ENCODE results near the gene ZNF358.
"Not testable (repeated sequence)": the region's sequence is repeated elsewhere in the genome, so short reads cannot be mapped to it uniquely, and the experiment has no call there.

ZNF358 gene

DNA sequence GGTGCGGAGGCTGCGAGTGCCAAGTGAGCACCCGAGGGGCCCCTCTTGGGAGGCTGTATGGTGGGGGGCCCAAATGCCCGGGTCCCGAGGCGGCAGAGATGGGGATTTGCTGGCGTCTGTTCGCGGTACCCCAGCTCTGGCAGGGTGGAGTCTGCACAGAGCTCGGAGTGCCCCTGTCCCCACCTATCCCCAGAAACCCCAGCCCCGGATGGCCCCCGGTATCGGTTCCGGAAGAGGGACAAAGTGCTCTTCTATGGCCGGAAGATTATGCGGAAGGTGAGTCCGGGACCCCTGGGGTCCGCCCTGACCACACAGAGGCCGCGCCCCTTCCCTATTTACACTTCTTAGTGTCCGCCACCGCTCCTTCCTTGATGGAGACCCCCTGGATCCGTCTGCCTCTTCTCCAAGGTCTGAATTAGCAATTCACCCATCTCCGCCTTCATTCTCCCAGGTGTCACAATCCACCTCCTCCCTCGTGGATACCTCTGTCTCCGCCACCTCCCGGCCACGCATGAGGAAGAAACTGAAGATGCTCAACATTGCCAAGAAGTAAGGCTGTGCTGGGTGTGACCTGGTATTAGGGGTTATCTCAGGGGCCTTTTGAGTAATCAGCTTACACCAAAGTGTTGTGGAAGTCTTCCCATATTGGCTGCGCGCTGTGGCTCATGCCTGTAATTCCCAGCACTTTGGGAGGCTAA is 20.2 kb downstream of the ZNF358 start:
- no peak for DNase-seq (ENCODE audit: low read depth)

DNA sequence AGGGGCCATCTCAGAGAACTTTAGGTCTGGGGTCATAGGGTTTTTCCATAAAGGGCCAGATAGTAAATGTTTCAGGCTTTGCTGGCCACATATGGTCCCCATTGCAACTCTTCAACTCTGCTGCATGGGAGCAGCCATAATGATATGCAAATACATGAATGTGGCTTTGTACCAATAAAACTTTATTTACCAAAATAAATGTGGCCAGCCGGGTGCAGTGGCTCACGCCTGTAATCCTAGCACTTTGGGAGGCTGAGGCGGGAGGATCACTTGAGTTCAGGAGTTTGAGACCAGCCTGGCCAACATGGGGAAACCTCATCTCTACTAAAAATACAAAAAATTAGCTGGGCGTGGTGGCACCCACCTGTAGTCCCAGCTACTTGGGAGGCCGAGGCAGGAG is 23.1 kb downstream of the ZNF358 start:
- not testable (repeated sequence) for DNase-seq (ENCODE audit: low read depth)

DNA sequence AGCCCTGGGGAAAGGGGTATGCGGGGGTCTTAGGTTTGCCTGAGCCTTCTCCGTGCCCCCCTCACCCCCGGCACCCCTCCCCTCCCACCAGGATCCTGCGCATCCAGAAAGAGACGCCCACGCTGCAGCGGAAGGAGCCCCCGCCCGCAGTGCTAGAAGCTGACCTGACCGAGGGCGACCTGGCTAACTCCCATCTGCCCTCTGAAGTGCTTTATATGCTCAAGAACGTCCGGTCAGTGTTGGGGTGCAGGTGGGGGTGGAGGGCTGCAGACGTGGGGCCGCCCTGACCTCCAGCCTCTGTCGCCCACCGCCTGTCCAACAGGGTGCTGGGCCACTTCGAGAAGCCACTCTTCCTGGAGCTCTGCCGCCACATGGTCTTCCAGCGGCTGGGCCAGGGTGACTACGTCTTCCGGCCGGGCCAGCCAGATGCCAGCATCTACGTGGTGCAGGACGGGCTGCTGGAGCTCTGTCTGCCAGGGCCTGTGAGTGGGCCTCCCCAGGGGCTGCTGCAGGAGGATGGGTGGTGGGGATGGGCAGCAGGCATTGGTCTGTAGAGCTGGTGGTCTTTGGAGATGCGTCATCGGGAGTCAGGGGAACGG is 24.0 kb downstream of the ZNF358 start:
- DNase-seq (ENCODE audit: low read depth) = no peak

DNA sequence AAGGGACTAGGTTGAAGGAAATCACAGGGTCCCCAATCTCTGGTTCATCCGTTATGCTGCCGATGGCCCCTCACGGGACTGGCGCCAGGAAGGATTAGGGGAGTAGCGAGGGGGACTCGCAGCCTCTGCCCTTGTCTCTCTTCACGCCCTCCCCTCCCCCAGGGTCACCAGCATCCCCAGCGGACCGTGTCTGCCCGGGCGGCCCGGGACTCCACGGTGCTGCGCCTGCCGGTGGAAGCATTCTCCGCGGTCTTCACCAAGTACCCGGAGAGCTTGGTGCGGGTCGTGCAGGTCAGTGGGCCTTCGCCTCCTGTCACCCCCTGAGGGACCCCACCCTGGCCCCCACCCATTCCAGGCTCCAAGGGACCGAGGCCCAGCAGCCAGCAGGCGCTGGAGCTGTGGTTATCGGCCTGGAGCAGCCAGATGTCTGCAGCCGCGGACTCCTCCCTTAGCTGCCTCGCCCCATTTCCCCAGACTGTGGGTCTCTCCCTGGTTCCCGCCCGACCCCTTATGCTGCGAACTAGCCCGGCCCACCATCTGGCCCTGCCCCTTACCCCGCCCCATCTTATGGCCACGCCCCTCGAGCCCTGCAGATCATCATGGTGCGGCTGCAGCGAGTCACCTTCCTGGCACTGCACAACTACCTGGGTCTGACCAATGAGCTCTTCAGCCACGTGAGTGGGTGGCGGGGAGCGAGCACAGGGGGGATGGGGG is 25.0 kb downstream of the ZNF358 start:
- no peak for DNase-seq (ENCODE audit: low read depth)

DNA sequence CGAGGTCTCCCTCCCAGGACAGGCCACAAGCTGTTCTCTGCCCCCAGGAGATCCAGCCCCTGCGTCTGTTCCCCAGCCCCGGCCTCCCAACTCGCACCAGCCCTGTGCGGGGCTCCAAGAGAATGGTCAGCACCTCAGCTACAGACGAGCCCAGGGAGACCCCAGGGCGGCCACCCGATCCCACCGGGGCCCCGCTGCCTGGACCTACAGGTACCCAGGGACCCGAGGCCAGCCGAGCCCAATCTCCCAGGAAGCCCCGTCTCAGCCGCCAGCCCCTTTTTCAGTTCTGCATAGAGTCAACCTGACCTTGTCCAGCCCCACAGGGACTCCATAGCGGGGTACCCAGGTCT is 25.5 kb downstream of the ZNF358 start:
- no peak for DNase-seq (ENCODE audit: low read depth)

DNA sequence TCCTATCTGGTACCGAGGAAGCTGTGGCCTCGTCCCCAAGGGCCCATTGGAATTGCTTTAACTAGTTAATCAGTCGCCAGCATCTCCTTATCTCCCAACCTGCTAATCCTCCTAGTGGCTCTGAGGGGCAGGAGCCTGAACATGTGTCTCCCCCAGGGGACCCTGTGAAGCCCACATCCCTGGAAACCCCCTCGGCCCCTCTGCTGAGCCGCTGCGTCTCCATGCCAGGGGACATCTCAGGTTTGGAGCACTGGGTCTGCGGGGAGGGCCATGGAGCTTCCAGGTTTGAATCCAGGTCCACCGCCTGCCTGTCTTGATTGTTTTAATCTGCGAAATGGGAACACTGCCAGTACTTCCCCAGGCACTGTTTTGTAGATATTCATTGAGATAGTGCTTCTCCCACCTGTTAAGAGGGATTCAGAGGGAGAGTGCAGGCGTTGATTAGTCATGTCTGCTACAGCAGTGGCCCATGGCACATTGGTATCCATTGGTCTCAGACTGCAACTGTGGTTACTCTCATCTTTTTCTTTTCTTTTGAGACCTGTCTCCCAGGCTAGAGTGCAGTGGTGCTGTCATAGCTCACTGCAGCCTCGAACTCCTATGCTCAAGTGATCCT is 26.0 kb downstream of the ZNF358 start:
- no peak for DNase-seq (ENCODE audit: low read depth)

DNA sequence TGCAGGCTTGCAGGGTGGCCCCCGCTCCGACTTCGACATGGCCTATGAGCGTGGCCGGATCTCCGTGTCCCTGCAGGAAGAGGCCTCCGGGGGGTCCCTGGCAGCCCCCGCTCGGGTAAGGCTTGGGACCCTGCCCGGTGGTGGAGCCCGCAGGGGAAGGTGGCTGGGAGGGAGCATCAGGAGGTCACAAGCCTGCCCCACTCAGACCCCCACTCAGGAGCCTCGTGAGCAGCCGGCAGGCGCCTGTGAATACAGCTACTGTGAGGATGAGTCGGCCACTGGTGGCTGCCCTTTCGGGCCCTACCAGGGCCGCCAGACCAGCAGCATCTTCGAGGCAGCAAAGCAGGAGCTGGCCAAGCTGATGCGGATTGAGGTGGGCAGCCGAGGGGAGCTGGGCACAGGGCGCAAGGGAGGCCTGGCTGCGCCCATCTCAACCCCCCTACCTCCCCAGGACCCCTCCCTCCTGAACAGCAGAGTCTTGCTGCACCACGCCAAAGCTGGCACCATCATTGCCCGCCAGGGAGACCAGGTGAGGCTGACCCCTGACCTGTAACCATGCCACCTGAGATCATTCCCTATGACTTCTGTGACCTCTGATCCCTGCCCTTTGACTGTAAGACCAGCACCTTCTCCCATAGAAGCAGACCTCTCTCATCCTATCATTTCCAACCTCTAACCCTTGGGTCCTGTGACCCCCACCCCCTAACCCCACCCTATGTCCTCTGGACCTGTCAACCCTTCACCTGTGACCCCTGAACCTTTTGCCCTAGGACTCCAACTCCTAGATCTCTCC is 26.8 kb downstream of the ZNF358 start:
- no peak for DNase-seq (ENCODE audit: low read depth)

DNA sequence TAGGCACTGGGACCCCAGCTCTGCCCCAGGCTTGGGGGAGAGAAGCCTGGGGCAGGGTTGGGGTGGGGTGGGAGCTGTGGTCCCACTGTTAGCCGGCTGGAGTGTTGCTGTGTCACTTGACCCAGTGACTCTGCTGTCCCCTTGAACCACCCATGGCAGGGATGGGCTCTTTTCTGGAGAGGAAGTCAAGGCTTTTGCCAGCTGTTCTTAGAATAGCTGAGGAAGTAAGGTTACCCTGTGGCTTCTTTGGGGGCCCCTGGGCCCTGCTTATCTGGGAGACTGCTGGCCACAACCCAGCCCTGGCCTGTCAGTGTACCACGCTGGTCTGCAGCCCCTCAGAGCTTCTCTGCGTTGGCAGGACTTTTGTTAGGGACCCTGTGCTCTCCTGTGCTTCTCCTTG is 28.7 kb downstream of the ZNF358 start:
- no peak for DNase-seq (ENCODE audit: low read depth)

DNA sequence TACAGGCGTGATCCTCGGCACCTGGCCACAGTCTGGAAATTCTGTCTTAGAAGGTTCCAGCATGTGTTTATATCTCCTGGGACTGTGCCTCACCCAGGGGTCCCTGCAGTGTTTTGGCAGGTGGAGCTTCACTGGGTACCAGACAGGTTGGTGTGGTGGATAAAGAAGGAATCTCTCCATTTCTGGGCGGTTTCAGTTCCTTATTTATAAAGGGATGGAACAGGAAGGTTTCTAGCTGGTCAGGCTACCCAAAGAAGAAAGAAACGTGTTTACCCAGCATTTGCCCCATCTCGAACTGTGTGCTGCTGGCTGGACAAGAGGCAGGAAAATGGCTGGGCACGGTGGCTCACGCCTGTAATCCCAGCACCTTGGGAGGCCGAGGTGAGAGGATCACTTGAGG is 29.4 kb downstream of the ZNF358 start:
- no peak for DNase-seq (ENCODE audit: low read depth)

DNA sequence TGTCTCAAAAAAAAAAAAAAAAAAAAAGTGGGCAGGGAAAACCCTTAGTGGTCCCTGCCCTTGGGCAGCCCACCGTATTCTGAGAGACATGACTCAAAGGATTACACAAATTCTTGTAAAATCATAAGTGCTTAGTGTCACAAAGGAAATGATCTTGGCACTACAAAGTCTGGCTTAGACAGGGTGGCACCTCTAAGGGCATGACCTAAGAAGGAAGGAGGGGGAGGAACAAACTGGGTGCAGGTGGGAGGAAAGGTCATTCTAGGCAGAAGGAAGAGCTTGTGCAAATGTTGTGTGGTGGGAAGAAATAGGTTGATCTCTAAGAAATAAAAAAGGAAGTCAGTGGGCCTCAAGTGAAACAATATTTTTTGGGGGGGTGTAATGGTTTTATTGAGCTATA is 30.0 kb downstream of the ZNF358 start:
- no peak for DNase-seq (ENCODE audit: low read depth)

DNA sequence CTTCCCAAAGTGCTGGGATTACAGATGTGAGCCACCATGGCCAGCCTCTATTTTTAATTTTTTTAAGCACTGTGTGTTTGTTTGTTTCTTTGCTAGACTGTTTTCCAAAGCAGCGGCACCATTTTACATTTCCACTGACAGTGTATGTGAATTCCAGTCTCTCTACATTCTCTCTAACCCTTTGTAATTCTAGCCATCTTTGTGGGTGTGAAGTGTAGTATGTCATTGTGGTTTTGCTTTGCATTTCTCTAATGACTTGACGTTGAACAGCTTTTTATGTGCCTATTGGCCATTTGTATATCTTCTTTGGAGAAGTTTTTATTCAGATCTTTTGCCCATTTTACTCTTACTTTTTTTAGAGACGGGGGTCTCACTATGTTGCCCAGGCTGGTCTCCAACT is 31.3 kb downstream of the ZNF358 start:
- DNase-seq (ENCODE audit: low read depth) = no peak

DNA sequence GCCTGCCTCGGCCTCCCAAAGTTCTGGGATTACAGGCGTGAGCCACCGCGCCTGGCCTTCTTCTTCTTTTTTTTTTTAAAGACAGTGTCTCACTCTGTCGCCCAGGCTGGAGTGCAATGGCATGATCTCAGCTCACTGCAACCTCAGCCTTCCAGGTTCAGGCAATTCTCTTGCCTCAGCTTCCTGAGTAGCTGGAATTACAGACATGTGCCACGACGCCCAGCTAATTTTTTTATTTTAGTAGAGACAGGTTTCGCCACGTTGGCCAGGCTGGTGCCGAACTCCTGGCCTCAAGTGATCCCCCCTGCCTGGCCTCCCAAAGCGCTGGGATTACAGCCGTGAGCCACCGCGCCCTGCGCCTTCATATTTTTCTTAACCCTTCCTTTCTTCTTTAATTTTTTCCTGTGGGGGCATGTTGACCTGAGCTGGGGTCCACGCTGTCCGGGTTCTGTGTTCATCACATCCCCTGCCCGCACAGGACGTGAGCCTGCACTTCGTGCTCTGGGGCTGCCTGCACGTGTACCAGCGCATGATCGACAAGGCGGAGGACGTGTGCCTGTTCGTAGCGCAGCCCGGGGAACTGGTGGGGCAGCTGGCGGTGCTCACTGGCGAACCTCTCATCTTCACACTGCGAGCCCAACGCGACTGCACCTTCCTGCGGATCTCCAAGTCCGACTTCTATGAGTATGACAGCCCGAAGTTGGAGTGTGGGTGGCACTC is 33.7 kb downstream of the ZNF358 start:
- DNase-seq (ENCODE audit: low read depth) = no peak

DNA sequence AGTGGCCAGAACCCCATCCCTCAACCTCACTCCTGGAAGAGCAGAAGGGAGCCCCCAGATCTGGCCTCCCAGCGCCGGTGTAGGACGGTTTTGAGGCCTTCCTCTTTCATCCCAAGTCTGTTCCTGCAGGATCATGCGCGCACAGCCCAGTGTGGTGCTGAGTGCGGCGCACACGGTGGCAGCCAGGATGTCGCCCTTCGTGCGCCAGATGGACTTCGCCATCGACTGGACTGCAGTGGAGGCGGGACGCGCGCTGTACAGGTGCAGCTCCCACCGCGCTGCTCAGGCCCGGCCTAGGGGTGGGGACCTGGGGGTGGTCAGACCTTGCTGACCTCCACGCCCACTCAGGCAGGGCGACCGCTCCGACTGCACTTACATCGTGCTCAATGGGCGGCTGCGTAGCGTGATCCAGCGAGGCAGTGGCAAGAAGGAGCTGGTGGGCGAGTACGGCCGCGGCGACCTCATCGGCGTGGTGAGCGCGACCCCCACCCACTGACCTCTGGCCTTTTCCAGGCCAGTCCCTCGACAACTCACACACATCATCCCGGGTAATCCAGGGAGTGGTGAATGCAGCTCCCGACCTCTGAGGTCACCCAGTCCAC is 34.4 kb downstream of the ZNF358 start:
- no peak for DNase-seq (ENCODE audit: low read depth)

DNA sequence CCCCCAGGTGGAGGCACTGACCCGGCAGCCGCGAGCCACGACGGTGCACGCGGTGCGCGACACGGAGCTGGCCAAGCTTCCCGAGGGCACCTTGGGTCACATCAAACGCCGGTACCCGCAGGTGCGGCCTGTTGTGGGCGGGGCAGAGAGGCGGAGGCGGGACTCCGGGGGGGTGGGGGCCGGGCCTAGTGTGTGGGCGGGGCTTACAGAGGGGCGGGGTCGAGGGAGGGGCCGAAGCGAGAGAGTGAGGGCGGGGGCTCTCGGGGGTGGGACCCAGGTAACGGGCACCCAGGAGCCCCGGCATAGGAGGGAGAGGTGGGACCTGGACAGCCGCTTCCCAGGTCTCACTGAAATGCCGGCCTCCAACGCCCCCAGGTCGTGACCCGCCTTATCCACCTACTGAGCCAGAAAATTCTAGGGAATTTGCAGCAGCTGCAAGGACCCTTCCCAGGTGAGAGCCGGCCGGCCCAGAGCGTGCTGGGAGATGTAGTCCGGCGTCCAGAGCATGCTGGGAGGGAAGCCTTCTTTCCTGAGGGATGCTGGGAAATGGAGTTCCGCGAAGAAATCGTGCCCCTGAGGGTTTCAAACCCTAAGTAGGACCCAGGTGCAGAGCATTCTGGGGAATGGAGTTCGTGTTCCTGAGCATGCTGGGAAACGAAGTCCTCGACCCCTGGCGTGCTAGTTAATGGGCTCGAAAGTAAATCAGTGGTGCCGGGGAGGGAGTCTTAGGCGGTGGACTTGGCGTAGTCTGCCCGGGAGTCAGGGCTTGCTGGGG is 35.3 kb downstream of the ZNF358 start:
- no peak for DNase-seq (ENCODE audit: low read depth)

DNA sequence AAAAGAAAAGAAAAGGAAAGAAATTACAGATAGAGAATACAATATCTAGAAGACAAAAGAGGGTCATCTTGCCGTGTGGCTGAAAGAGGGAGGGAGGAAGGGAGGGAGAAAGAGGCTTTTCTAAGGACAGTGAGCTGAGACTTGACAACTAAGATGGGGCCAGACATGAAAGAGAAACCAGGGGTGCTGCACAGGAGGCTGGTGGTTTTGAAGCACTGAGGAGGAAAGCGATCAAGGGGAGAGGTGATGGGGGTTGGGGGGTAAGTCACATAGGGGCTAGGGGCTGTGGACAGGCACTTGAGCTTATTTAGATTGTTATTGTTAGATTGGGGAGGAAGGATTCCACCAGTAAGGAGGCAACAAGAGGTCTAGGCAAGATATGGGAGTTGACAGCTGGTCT is 36.9 kb downstream of the ZNF358 start:
- no peak for DNase-seq (ENCODE audit: low read depth)

DNA sequence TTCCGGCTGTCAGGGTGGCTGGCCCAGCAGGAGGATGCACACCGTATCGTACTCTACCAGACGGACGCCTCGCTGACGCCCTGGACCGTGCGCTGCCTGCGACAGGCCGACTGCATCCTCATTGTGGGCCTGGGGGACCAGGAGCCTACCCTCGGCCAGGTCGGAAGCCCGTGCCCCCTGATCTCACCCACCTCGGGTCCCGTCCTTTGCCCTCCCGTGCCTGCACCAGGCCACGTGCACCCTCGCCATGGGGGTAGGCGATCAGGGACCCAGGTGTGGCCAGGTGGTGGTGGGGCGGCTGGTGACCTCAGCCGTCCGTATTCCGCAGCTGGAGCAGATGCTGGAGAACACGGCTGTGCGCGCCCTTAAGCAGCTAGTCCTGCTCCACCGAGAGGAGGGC is 38.7 kb downstream of the ZNF358 start:
- DNase-seq (ENCODE audit: low read depth) = no peak

DNA sequence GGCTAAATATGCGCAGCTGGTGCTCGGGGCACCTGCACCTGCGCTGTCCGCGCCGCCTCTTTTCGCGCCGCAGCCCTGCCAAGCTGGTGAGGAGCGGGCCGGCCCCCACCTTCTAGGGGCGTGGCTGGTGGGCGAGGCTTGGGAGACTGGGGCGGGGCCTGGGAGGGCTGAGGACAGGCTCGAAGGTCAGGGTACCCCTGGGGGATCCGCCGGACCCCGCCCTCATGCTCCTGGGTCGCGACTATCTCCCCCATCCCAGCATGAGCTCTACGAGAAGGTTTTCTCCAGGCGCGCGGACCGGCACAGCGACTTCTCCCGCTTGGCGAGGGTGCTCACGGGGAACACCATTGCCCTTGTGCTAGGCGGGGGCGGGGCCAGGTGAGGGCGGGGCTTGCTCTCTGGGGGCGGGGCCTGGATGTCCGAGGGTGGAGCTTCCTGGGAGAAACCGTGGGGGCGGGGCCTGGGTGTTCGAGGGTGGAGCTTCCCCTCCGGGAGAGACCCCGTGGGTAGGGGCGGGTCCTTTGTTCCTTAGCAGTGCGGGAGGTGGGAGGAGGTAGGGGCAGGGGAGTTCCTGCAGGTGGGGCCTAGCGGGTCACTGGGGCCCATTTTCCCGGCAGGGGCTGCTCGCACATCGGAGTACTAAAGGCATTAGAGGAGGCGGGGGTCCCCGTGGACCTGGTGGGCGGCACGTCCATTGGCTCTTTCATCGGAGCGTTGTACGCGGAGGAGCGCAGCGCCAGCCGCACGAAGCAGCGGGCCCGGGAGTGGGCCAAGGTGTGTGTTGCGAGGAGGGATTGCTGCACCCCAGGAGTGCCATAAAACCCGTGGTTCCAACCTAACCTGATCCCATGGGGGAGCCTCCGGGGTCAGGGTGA is 39.3 kb downstream of the ZNF358 start:
- DNase-seq (ENCODE audit: low read depth) = no peak

DNA sequence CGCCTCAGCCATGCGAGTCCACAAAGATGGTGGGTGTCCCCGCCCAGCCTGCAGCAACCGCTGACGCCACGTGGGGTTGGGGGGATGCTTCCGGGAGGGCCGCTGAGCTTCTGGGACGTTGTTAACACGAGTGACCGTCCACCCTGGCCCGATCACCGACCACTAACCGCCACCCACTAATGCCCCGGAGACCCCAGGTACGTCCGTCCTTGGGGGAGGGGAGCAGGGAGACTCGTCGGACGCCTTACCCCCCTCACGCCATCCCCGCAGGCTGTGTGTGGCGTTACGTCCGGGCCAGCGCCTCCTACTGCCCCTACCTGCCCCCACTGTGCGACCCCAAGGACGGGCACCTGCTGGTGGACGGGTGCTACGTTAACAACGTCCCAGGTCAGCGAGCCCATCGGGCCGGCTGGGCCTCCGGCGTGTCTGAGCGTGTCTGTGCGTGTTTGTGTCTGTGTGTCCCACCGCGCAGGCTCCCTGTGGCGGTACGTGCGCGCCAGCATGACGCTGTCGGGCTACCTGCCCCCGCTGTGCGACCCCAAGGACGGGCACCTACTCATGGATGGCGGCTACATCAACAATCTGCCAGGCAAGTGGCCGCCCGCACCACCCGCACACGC is 40.9 kb downstream of the ZNF358 start:
- no peak for DNase-seq (ENCODE audit: low read depth)

DNA sequence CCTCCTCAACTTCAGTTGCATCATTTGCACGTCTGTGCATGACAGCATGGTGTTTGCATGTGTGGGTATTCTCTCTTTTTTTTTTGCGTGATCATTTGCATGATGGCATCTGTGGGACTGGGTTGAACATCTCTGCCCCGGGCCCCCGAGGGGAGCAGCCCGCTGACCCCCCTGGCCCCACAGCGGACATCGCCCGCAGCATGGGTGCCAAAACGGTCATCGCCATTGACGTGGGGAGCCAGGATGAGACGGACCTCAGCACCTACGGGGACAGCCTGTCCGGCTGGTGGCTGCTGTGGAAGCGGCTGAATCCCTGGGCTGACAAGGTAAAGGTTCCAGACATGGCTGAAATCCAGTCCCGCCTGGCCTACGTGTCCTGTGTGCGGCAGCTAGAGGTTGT is 42.8 kb downstream of the ZNF358 start:
- DNase-seq (ENCODE audit: low read depth) = no peak

All from GM04504 (cell line).